A549 (cell line): ENCODE results near the gene DDX60. TPM values are rescaled to one million over a fixed set of nuclear protein-coding genes. Genes with fewer than 3 reads are reported as not detected.

Experiments used
- ATAC-seq, 2 experiments: fragments of 200-7000 bp in 1 of 2; fragments of >200 bp in 1 of 2; cut with Nextera tagmentation in 1 of 2; cut with Tn5 transposase in 1 of 2; 3 replicates each; pipeline versions ENCODE4 v1.8.0 to v1.9.1; 2018 to 2020; ENCODE audit warnings: mild to moderate bottlenecking in 1 of 2, moderate library complexity in 1 of 2
- CTCF ChIA-PET: fragments of 300-600 bp; sonication (Branson Sonifier 250); formaldehyde crosslinking; extraction: SDS; loops from one replicate; lab custom pipeline; 2021; ENCODE audit warnings: antibody characterized with exemption, inconsistent platforms; lab: Yijun Ruan, JAX
- POLR2A ChIA-PET: fragments of 350-600 bp; formaldehyde crosslinking; extraction: SDS; loops from one replicate; lab custom pipeline; 2021; ENCODE audit warnings: antibody characterized with exemption, inconsistent platforms; lab: Yijun Ruan, JAX
- DNase-seq, 2 experiments: peaks; one replicate each; pipeline versions ENCODE4 v3.0.0 to v3.0.0-alpha.2; 2011 to 2016; ENCODE audit warnings: low read depth in 1 of 2, low spot score in 1 of 2
- FAIRE-seq: peaks from 2 replicates; lab custom pipeline; 2011; peaks lifted over from hg19 to GRCh38; lab: Jason Lieb, UNC
- H3K27ac ChIP-seq, 2 experiments: fragments of >200 bp; sonication (Bioruptor Twin); formaldehyde crosslinking; 3 replicates each; pipeline ENCODE4 v1.5.1; 2016 to 2017
- H3K4me1 ChIP-seq: fragments of >200 bp; sonication (Bioruptor Twin); formaldehyde crosslinking; 3 replicates; pipeline ENCODE4 v1.6.1; 2016
- H3K4me2 ChIP-seq: fragments of >200 bp; sonication (Bioruptor Twin); formaldehyde crosslinking; 3 replicates; pipeline ENCODE4 v1.6.1; 2016
- H3K4me3 ChIP-seq: fragments of >200 bp; sonication (Bioruptor Twin); formaldehyde crosslinking; 3 replicates; pipeline ENCODE4 v1.5.1; 2016
- H3K9me3 ChIP-seq: fragments of >200 bp; sonication (Bioruptor Twin); formaldehyde crosslinking; 3 replicates; pipeline ENCODE4 v1.6.1; 2016
- CBX2 ChIP-seq: fragments of 200-600 bp; sonication (generic); IDR thresholded peaks from 2 replicates; pipeline ENCODE4 v1.6.1; 2016; ENCODE audit warnings: low read depth, mild to moderate bottlenecking, borderline replicate concordance
- CEBPB ChIP-seq, 2 experiments: fragments of >200 bp in 1 of 2; sonication (Bioruptor Twin) in 1 of 2; formaldehyde crosslinking in 1 of 2; IDR thresholded peaks; 2 replicates each; pipeline ENCODE4 v1.6.1; 2012 to 2016
- CHD4 ChIP-seq: fragments of 200-600 bp; sonication (generic); IDR thresholded peaks from 2 replicates; pipeline ENCODE4 v1.6.1; 2016; ENCODE audit warnings: antibody characterized with exemption, mild to moderate bottlenecking, borderline replicate concordance
- GATA3 ChIP-seq: IDR thresholded peaks from 2 replicates; pipeline ENCODE4 v1.6.1; 2012; ENCODE audit warnings: borderline replicate concordance
- HDAC2 ChIP-seq: fragments of 200-600 bp; sonication (generic); IDR thresholded peaks from 2 replicates; pipeline ENCODE4 v1.6.1; 2016
- HOXB5 ChIP-seq: fragments of 250-450 bp; sonication (Bioruptor Pico); IDR thresholded peaks from 2 replicates; pipeline ENCODE4 v1.5.0; 2020; ENCODE audit warnings: mild to moderate bottlenecking, moderate library complexity
- JUN ChIP-seq, 2 experiments: fragments of >200 bp; sonication (Bioruptor Twin); formaldehyde crosslinking; IDR thresholded peaks; 2 replicates in 1 of 2; 3 replicates in 1 of 2; pipeline ENCODE4 v1.6.1; 2016 to 2017
- KDM5A ChIP-seq: fragments of 200-600 bp; sonication (generic); IDR thresholded peaks from 2 replicates; pipeline ENCODE4 v1.6.1; 2016; ENCODE audit warnings: antibody characterized with exemption, mild to moderate bottlenecking
- MAFK ChIP-seq: fragments of 450-650 bp; IDR thresholded peaks from 2 replicates; pipeline ENCODE4 v1.6.1; 2014; ENCODE audit not compliant: partially characterized antibody
- MAZ ChIP-seq: fragments of 150-350 bp; IDR thresholded peaks from 2 replicates; pipeline ENCODE4 v1.6.1; 2014; ENCODE audit warnings: antibody characterized with exemption, low read depth, low read length, borderline replicate concordance
- MYC ChIP-seq: IDR thresholded peaks from 2 replicates; pipeline ENCODE4 v1.6.1; 2012; ENCODE audit warnings: mild to moderate bottlenecking, inconsistent platforms, low read length, improper control_type of control experiment, borderline replicate concordance
- POLR2A ChIP-seq: IDR thresholded peaks from 2 replicates; pipeline ENCODE4 v1.6.1; 2012; ENCODE audit warnings: mild to moderate bottlenecking, low read length
- REST ChIP-seq: fragments of 200-600 bp; sonication (generic); IDR thresholded peaks from 2 replicates; pipeline ENCODE4 v1.6.1; 2016; ENCODE audit warnings: antibody characterized with exemption, mild to moderate bottlenecking, moderate library complexity
- SMC3 ChIP-seq: fragments of >200 bp; sonication (Bioruptor Twin); formaldehyde crosslinking; IDR thresholded peaks from 3 replicates; pipeline ENCODE4 v1.6.1; 2018; ENCODE audit warnings: inconsistent platforms
- ZFP36 ChIP-seq: fragments of 450-650 bp; IDR thresholded peaks from 2 replicates; pipeline ENCODE4 v1.6.1; 2014; ENCODE audit warnings: borderline replicate concordance; ENCODE audit not compliant: partially characterized antibody
- ZNF302 ChIP-seq: fragments of 250-450 bp; sonication (Bioruptor Pico); IDR thresholded peaks from 2 replicates; pipeline ENCODE4 v1.9.0; 2021; ENCODE audit warnings: inconsistent platforms, mild to moderate bottlenecking, moderate library complexity
- WGBS: methylation state at CpG from one replicate; pipeline ENCODE4 v1.1.6; 2017; ENCODE audit errors: missing lambda C conversion rate; 5-methylcytosine and 5-hydroxymethylcytosine counted together
- polyA plus RNA-seq, 4 experiments: library from polyadenylated mRNA; depleted of rRNA in 3 of 4; stranded (reverse); fragments of >200 nt; fragmentation: RNase III in 1 of 4; extraction: RNeasy Plus Mini Kit Qiagen cat#74134 plus additional on column Dnase treatment in 1 of 4; gene quantifications; 2 replicates in 3 of 4; 3 replicates in 1 of 4; pipeline ENCODE4 v1.2.3, GENCODE V29; 2011 to 2017
- TF ChIP-seq, protein P1 (sequence below): fragments of 250-450 bp; sonication (Bioruptor Pico); IDR thresholded peaks from 2 replicates; pipeline ENCODE4 v1.5.0; 2021; ENCODE audit warnings: mild to moderate bottlenecking, moderate library complexity, borderline replicate concordance

The DDX60 gene
- polyA plus RNA-seq, 2 of the 4 experiments (the other 2 are of a cell fraction): 1.6 to 4.4 TPM

- POLR2A ChIA-PET: no interaction called here
- ATAC-seq (no peak), DNase-seq (no peak), FAIRE-seq (no peak)
- CTCF ChIA-PET: no interaction called here
- TF ChIP-seq CEBPB (IDR thresholded peaks at IDR 0.05) (no peak), SMC3 (no peak), POLR2A (no peak), HOXB5 (CRISPR knock-in tag) (no peak)
- H3K4me2 ChIP-seq: no peak overlapping the region
- 64% methylated on average over 3 of the region's 3 CpGs for WGBS
- H3K4me1 ChIP-seq: no peaks in the 10 kb centered on the region
- H3K27ac ChIP-seq: no peak overlapping the region
- H3K4me3 ChIP-seq: no peak overlapping the region
- no peaks in the 10 kb centered on the region for H3K9me3 ChIP-seq
These were observed 70.3 kb downstream of the DDX60 start for GRCh38 chr4:168248176-168248710.

DNA sequence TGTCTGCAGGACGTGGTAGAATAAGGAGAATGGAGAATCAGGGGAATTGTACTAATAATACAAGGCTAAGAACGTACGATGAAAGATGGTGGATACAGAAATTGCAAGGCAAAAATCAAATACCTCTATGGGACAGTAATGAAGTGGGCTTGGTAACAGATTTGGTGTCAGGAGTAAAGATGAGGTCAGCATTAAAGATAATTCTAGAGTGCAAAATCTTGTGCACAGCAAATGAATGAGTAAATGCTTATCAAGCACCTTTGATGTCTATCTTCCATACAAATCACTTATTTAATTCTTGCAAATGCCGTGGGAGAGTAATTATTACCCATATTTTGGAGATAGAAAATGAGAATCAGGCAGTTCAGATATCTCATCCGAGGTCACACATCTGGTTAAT, 70.9 kb downstream of the DDX60 start:
- TF ChIP-seq MAFK (peak; percentile 62), GATA3 (no peak)
- DNase-seq (no peak), ATAC-seq (no peak), FAIRE-seq (no peak)
- no peaks in the 10 kb centered on the region for H3K4me1 ChIP-seq
- no peak overlapping the region for H3K4me2 ChIP-seq
- POLR2A ChIA-PET: no interaction called here
- CTCF ChIA-PET: no interaction called here
- no peaks in the 10 kb centered on the region; the same call in 2 of the 3 replicates for H3K9me3 ChIP-seq
- H3K4me3 ChIP-seq: no peak overlapping the region
- WGBS: 83% methylated on average over 5 of the region's 5 CpGs
- H3K27ac ChIP-seq: no peak overlapping the region

DNA sequence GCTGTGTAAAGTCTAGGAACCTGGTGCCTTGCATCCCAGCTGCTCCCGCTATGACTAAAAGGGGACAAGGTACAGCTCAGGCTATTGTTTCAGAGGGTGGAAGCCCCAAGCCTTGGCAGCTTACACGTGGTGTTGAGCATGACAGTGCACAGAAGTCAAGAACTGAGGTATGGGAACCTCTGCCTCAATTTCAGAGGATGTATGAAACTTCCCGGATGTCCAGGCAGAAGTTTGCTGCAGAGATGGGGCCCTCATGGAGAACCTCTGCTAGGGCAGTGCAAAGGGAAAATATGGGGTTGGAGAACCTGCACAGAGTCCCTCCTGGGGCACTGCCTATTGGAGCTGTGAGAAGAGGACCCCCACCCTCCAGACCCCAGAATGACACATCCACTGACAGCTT, 76.6 kb downstream of the DDX60 start:
- FAIRE-seq (no peak), ATAC-seq (no peak)
- Histone ChIP-seq H3K4me2 (no peak overlapping the region), H3K4me3 (no peak overlapping the region), H3K4me1 (no peaks in the 10 kb centered on the region)
- CTCF ChIA-PET: interaction anchor here (0.9 kb wide), 1 partner anchor 10 kb away, joined by 4 read pairs; no protein-coding TSS in a partner anchor
- TF ChIP-seq REST (no peak), ZNF302 (no peak), CBX2 (no peak), MAZ (no peak), JUN (IDR thresholded peaks at IDR 0.05) (no peak), ZFP36 (no peak), KDM5A (no peak), CHD4 (no peak), HDAC2 (no peak), MYC (no peak)
- TF ChIP-seq, protein P1, sequence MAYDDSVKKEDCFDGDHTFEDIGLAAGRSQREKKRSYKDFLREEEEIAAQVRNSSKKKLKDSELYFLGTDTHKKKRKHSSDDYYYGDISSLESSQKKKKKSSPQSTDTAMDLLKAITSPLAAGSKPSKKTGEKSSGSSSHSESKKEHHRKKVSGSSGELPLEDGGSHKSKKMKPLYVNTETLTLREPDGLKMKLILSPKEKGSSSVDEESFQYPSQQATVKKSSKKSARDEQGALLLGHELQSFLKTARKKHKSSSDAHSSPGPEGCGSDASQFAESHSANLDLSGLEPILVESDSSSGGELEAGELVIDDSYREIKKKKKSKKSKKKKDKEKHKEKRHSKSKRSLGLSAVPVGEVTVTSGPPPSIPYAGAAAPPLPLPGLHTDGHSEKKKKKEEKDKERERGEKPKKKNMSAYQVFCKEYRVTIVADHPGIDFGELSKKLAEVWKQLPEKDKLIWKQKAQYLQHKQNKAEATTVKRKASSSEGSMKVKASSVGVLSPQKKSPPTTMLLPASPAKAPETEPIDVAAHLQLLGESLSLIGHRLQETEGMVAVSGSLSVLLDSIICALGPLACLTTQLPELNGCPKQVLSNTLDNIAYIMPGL: no peak
- TF ChIP-seq, all 56 proteins: peak for 0
- 64% methylated on average over 3 of the region's 3 CpGs for WGBS
- Histone ChIP-seq H3K9me3 (peaks cover 6% of the 10 kb centered on the region), H3K27ac (no peak overlapping the region)
- DNase-seq: peak in 1 of 2 experiments; percentile 3
- POLR2A ChIA-PET: no interaction called here
